GM06990 (cell line): ENCODE data around the gene SEMA5A.

Source experiments
- DNase-seq: peaks from one replicate; pipeline ENCODE4 v3.0.0-alpha.2; 2011; ENCODE audit not compliant: insufficient read length; ENCODE audit errors: extremely low read depth
- H3K27me3 ChIP-seq: replicated peaks from 2 replicates; pipeline ENCODE4 v1.6.0; 2011; ENCODE audit warnings: low read length; ENCODE audit not compliant: control insufficient read depth, insufficient read depth
- H3K36me3 ChIP-seq: 2 replicates; pipeline ENCODE4 v1.5.1; 2011; ENCODE audit warnings: low read length; ENCODE audit not compliant: control insufficient read depth, insufficient read depth
- H3K4me3 ChIP-seq: replicated peaks from 2 replicates; pipeline ENCODE4 v1.5.1; 2011; ENCODE audit warnings: low read depth, mild to moderate bottlenecking, control low read depth, low read length
- TF ChIP-seq, protein P1 (sequence below): IDR thresholded peaks from 2 replicates; pipeline ENCODE4 v1.5.1; 2011; ENCODE audit warnings: low read length, control low read depth, mild to moderate bottlenecking, inconsistent platforms; ENCODE audit not compliant: insufficient read depth, poor library complexity, severe bottlenecking

SEMA5A gene

DNA sequence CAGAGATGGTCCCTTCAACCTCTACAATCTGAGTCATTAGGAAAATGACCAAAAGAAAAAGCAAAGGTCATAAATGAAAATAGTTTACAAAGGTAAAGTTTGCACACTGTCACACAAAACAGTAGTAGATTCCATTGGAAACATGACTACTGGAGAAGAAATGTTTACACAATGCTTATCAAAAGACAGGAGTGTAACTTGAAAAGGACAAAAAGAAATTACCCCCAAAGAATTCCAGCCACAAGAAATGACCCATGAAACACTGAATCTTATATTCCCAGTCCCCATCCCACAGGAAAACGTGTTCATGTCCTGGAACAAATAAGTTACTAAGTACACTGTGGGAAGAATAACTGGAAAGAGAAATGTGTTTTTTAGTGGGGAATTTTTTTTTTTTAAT lies 385.1 kb downstream of the SEMA5A start:
- Histone ChIP-seq H3K36me3 (no peaks in the 10 kb centered on the region), H3K4me3 (no peak overlapping the region), H3K27me3 (no peaks in the 10 kb centered on the region; the same call in 1 of the 2 replicates)
- TF ChIP-seq, protein P1, sequence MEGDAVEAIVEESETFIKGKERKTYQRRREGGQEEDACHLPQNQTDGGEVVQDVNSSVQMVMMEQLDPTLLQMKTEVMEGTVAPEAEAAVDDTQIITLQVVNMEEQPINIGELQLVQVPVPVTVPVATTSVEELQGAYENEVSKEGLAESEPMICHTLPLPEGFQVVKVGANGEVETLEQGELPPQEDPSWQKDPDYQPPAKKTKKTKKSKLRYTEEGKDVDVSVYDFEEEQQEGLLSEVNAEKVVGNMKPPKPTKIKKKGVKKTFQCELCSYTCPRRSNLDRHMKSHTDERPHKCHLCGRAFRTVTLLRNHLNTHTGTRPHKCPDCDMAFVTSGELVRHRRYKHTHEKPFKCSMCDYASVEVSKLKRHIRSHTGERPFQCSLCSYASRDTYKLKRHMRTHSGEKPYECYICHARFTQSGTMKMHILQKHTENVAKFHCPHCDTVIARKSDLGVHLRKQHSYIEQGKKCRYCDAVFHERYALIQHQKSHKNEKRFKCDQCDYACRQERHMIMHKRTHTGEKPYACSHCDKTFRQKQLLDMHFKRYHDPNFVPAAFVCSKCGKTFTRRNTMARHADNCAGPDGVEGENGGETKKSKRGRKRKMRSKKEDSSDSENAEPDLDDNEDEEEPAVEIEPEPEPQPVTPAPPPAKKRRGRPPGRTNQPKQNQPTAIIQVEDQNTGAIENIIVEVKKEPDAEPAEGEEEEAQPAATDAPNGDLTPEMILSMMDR: no peak
- no peak for DNase-seq

DNA sequence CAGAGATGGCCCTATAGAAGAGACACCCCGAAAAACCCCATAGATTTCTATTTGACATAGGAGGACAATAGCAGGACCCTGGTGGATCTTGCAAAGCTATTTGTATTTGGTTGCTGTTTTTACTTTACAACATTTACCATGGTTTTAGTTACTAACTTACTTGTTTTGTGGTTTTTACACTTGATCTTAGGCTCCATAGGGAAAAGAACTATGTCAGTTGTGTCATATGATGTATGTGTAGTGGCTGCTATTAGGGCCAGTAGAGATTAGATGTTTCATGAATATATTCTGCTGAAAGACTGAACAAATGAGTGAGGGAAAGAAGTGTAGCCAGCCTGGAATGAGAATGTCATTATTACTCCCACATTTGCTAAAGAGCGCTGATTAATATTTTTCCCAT lies 388.1 kb downstream of the SEMA5A start:
- Histone ChIP-seq H3K27me3 (no peaks in the 10 kb centered on the region; the same call in none of the 2 replicates), H3K36me3 (no peaks in the 10 kb centered on the region), H3K4me3 (no peak overlapping the region)
- no peak for DNase-seq
- TF ChIP-seq, protein P1: no peak

DNA sequence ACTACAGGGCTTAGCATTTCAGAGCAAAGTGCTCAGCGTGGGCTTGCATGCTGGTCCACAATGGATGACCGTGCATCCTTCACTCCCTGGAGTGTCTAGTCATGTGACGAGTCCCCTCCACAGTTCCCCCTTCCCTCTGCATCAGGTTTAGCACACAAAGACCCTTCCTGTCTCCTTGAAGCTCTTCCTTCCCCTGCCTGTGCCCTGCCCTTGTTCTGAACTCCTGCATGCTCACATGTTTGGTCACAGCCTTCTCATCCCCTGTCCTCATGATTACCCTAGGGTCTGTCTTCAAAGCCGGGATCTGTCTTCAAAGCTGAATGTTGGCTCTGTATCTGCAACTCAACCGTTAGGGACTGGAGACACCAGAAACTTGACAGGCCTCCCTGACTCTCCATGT lies 388.9 kb downstream of the SEMA5A start:
- no peak for DNase-seq
- Histone ChIP-seq H3K4me3 (no peak overlapping the region), H3K27me3 (no peaks in the 10 kb centered on the region; the same call in none of the 2 replicates), H3K36me3 (no peaks in the 10 kb centered on the region)
- TF ChIP-seq, protein P1: no peak

DNA sequence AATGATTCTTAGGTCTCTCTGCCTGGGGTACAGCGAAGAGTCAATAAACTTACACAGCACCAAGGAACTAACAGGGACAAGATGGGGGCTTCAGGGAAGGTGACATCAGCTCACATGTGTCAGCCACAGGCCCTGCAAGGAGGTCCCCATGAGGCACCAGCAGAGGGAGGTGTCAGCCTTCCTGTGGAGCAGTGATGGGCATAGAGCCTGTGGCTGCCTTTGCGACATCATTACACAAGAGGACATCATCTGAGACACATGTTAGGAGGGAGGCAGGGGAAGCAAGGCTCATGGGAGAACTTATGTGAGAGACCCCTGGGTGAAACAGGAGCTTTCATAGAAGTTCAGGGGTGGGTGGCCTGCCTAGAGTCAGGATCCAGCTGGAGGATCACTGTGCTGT lies 389.6 kb downstream of the SEMA5A start:
- H3K36me3 ChIP-seq: no peaks in the 10 kb centered on the region
- TF ChIP-seq, protein P1: peak; percentile 62
- H3K4me3 ChIP-seq: no peak overlapping the region
- H3K27me3 ChIP-seq: no peaks in the 10 kb centered on the region; the same call in none of the 2 replicates
- DNase-seq: peak; percentile 18

DNA sequence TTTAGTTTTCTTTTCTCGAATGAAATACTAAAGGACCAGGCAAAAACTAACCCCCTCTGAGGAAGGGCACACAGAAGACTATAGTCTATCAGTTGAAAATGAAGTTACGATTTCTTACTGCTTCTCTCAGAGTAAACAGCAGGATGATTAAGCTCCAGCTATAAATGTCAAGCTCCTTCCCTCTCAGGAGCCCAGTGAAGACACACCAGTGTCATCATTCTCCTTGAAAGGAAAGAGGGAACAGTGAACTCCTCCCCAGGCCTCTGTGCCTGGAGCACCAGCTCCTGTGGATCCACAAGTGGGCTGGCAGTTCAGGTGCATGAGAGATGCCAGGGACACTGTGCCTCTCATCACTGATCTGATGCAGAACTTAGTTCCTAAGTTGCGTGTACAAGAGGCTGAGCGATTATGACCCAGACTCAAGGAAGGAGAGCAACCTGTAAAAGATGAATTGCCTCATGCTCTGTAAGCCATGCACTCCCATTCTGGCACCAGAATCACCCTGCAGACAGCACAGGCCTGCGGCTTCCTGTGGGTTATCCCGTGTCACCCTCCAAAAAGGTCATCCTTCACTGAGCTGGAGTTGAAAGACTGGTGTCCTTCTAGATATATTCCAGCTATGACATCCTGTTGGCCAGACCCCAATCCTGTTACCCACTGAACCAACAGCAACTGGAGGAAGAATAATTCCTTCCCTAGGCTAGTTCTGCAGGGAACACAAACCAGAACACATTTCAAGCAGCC lies 394.0 kb downstream of the SEMA5A start:
- Histone ChIP-seq H3K36me3 (no peaks in the 10 kb centered on the region), H3K4me3 (no peak overlapping the region), H3K27me3 (no peaks in the 10 kb centered on the region; the same call in 1 of the 2 replicates)
- TF ChIP-seq, protein P1: no peak
- no peak for DNase-seq
